HG03039 (cell line): ENCODE results near the gene SPTBN4.
"Not testable (repeated sequence)": the region's sequence is repeated elsewhere in the genome, so short reads cannot be mapped to it uniquely, and the experiment has no call there.

Source experiments
- ATAC-seq: cut with Tn5 transposase; IDR thresholded peaks from one replicate; pipeline ENCODE4 v1.9.1; 2021; ENCODE audit warnings: mild to moderate bottlenecking, moderate library complexity; ENCODE audit not compliant: unreplicated experiment

SPTBN4 gene

GRCh38 chr19:40464059-40465024 is 2.5 kb upstream of the SPTBN4 start:
- no peak for ATAC-seq

- no peak for ATAC-seq
Observed at GRCh38 chr19:40465025-40465556, 1.7 kb upstream of the SPTBN4 start.

- peak; percentile 77 for ATAC-seq
Observed at GRCh38 chr19:40465557-40466218, 1.1 kb upstream of the SPTBN4 start, which contains the start of gene BLVRB. TSS of gene BLVRB (minus strand) at chr19:40465745. CDS start at chr19:40465688, 57 bp downstream.

GRCh38 chr19:40466219-40466984 is 399 bp upstream of the SPTBN4 start:
- ATAC-seq = no peak

GRCh38 chr19:40469011-40469410 is 2.2 kb downstream of the SPTBN4 start:
- no peak for ATAC-seq

- no peak for ATAC-seq
Observed at GRCh38 chr19:40471111-40471510, 4.3 kb downstream of the SPTBN4 start.

GRCh38 chr19:40472516-40472915 is 5.7 kb downstream of the SPTBN4 start:
- ATAC-seq = no peak

- no peak for ATAC-seq
Observed at GRCh38 chr19:40474737-40475136, 7.9 kb downstream of the SPTBN4 start.

GRCh38 chr19:40475878-40476644 is 9.3 kb downstream of the SPTBN4 start:
- ATAC-seq = not testable (repeated sequence)

GRCh38 chr19:40486017-40486416 is 19.2 kb downstream of the SPTBN4 start:
- ATAC-seq = no peak

GRCh38 chr19:40489882-40490230 is 23.1 kb downstream of the SPTBN4 start:
- no peak for ATAC-seq

GRCh38 chr19:40492274-40492673 is 25.5 kb downstream of the SPTBN4 start:
- no peak for ATAC-seq

GRCh38 chr19:40493778-40494177 is 27.0 kb downstream of the SPTBN4 start:
- no peak for ATAC-seq

GRCh38 chr19:40494191-40494838 is 27.5 kb downstream of the SPTBN4 start:
- no peak for ATAC-seq

- no peak for ATAC-seq
Observed at GRCh38 chr19:40497214-40497613, 30.4 kb downstream of the SPTBN4 start.

GRCh38 chr19:40499320-40499719 is 32.5 kb downstream of the SPTBN4 start:
- no peak for ATAC-seq

- ATAC-seq = not testable (repeated sequence)
Observed at GRCh38 chr19:40500678-40501530, 34.1 kb downstream of the SPTBN4 start.

- no peak for ATAC-seq
Observed at GRCh38 chr19:40501599-40501998, 34.8 kb downstream of the SPTBN4 start.

GRCh38 chr19:40502081-40502480 is 35.3 kb downstream of the SPTBN4 start:
- no peak for ATAC-seq
